Kasumi-1 (cell line): ENCODE measurements around the gene GABBR2.
"Not testable (repeated sequence)": the region's sequence is repeated elsewhere in the genome, so short reads cannot be mapped to it uniquely, and the experiment has no call there.

Experiments used
- DNase-seq, 2 experiments: peaks; one replicate each; lab custom pipeline; 2025; lab: John Stamatoyannopoulos, UW

GABBR2 gene

DNA sequence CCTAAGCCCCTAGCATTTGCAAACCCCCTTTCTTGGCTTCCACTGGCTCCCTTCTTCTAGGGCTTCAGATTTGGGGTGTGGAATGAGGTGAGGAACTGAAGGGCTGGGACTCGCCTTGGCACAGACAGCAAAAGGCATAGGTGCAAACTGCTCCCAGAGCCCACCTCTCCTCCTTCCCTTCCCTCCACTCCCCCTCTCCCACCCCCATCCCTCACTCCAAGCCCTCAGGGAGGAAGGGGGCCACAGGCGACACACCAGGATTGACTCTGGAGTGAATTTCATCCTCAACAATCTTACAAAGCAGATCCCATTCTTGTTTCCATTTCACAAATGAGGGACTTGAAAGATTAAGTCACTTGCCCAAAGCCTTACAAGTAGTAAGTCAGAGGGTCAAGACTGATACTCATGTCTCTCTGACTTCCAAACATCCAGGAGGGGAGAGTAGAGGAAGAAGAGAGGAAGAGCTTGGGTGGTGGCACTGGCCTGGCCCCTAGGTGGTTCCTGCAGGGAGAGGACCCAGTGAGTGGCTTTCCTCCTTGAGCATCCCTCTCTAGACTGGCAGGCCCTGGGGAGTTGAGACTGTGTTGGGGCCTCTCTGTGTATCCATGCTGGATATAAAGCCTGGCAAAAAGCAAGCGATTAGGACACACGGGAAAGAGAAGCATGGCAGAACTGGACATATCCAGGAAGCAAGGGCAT lies 193.1 kb downstream of the GABBR2 start:
- DNase-seq: no peak

DNA sequence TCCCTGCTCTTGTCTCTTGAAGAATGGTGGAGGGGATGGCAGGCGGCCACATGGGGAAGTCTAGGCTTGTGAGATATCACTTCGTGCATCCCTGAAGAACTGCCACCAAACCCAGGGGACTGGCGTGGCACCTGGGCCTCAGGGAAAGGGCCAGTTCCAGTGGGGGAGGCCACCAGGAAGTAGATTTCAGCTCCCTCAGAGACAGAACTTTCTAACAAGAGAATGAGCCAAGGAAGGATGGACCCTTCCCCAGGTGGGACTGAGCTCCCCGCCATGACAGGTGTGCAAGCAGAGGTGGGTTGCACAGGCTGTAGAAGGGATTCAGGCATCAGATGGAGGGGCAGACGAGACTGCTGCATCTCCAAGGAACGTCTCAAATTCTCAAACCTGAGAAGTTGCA lies 193.9 kb downstream of the GABBR2 start:
- DNase-seq: no peak

DNA sequence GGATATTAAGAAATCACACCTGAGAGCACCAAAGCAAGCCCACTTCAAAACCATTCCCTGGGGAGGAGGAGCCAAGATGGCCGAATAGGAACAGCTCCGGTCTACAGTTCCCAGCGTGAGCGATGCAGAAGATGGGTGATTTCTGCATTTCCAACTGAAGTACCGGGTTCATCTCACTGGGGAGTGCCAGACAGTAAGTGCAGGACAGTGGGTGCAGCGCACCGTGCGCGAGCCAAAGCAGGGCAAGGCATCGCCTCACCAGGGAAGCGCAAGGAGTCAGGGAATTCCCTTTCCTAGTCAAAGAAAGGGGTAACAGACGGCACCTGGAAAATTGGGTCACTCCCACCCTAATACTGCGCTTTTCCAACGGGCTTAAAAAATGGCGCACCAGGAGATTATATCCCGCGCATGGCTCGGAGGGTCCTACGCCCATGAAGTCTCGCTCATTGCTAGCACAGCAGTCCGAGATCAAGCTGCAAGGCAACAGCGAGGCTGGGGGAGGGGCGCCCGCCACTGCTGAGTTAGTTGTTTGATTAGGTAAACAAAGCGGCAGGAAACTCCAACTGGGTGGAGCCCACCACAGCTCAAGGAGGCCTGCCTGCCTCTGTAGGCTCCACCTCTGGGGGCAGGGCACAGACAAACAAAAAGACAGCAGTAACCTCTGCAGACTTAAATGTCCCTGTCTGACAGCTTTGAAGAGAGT lies 200.4 kb downstream of the GABBR2 start:
- DNase-seq: not testable (repeated sequence)

DNA sequence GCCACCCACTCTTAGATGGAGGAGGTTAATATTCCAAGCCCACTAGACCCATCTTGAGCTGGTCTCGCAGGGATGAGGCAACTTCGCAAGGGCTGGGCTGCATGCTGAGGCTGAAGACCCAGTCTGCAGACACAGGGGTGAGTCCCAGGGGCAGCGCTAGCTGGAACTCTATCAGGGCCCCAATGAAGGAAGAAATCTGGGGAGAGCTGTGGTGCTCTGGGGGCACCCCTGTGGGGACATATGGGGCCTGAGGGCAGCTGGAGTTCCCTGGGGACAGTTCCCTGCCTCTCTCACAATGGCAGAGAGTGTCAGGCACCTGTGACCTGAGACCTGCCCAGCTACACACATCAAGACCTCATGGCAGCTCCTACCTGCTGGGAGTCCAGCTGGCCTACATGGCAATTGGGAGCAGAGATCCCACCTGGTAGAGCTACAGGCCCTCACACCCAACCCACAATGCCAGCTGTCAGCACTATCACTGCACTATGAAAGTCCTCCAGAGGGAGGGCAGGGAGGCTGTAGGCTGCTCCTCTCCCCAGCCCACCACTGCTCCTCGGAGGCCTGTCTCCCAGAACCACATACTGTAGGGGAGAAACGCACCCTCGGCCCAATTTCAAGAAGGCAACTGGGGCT lies 202.2 kb downstream of the GABBR2 start:
- no peak for DNase-seq

DNA sequence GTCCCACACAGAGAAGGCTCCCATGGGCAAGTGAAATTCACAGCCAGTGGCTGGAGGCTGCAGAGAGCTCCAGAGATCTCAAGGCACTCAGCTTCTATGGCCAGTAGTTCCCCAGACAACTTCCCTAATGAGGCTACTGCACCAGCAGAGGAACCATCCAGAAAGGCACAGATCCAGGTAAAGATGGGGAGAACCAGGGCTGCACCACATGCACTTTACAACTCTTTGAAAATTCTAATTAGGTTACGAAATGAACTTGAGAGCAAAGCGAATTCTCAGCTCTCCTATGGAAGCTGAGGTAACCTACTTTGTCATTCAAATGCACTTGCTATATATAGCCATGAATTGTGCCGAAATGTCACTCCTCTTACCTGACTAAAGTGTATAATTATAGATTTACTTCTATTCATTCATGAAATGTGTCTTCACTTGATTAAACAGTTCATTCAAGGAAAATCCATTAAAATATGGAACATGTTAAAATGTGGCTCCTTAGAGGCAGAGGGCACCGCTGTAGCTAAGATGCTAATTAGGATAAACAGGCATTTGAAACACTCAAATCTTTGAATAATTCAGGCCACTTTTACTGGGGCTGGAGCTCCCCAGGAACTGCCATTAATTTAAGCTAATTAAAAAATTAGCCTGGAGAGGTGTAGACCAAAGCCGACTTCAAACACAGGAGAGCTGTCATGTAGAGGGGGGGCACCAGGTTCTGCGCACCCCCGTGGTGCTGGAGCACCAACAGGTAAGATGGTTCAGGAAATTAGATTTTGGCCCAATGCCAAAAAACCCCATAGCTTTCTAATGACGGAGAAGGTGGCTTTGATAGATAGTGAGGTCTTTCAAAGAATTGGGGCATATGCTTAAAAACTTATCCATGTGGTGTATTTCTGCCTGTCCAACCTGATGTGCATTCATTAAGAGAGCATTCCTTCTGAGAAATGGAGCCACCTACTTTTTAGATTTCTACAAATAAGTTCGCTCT lies 204.1 kb downstream of the GABBR2 start:
- no peak for DNase-seq

DNA sequence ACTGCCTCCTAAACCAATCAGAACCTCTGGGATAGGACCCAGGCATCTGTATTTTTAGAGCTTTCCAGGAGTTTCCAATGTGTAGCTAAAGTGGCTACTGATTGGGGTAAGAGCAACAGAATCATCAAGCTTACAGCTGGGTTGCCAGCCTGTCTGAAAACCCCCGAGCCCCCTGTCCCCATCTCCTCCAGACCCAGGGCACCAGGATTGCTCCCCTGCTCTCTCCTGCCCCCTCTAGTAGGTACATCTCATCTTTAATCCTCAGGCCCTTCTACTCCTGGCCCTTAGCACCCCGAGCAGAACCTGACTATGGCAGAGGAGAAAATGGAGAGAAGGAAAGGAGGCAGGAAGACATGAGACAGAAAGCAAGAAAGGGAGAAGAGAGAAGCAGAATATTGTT lies 204.9 kb downstream of the GABBR2 start:
- DNase-seq: no peak

DNA sequence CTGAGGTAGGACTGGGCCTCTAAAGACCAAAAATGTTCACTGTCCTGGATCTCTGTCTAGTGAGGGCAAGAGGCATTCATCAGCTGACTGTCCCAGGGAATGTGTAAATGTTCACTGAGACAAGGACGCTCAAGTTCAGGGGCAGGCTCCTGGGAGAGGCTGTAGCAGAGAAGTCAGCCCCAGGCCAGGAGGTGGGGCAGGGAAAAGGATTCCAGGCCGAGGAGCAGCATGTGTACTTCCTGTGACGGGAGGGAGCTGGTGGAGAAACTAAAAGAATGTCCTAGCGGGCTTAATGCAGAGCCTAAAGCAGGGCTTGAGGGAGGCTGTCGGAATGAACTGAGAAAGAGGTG lies 205.8 kb downstream of the GABBR2 start:
- DNase-seq: no peak

DNA sequence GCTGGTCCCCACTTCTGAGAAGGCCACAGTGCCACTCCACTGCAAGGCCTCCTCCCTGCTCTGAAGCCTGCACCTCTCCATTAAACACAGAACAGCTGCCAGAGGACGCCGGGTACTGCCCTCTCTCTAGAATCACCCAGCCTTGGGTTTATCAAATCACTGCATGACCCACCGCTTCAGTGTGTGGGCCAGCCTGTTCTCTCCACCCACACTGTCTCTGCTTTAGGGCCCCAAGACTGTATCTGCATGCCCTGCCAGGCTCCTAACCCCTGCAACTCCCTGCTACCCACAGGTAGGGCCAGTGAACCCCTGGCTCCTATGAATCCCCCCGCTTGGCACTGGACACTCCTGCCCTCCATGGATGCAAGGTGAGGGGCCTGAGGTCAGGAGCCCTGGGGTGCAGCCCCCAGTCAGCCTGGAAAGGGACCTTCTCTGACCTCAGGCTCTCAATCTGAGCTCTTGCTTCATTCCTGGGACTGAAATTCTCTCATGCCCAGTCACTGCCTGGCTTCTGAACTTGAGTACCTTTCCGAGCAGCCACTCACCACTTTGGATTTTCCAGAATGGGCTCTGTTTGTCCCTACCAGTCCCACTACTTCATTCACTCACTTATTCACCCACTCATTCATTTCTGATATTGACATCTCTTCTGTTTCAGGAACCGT lies 206.3 kb downstream of the GABBR2 start:
- DNase-seq: no peak

DNA sequence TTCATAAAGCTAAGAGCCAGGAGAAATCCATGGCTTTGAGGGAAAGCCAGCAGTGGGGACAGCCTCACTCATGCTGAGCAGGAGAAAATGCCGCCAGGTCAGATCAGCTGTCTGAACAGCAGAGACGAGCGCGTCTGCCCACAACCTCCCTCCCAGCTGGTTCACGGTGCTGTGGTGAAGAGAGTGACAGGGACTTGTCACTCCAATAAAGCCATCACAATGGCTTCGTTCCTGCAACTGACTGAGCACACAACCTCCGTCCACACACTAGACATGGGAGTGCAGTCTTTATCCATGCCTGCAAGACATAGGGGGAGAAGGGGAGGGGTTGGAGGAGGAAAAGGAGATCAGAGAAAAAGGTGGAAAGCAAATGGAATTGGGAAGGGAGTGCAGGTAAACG lies 206.9 kb downstream of the GABBR2 start:
- no peak for DNase-seq

DNA sequence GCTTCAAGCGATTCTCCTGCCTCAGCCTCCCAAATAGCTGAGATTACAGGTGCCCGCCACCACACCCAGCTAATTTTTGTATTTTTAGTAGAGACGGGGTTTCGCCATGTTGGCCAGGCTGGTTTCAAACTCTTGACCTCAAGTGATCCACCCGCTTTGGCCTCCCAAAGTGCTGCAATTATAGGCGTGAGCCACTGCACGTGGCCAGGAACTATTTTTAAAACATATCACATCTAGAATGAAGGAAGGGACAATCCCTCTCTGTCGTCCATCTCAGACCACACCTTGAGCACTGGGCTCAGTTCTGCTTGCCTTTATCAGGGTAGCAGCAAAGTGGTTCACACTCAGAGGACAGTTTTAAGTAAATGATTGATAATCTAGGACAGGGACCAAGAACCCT lies 207.5 kb downstream of the GABBR2 start:
- not testable (repeated sequence) for DNase-seq

DNA sequence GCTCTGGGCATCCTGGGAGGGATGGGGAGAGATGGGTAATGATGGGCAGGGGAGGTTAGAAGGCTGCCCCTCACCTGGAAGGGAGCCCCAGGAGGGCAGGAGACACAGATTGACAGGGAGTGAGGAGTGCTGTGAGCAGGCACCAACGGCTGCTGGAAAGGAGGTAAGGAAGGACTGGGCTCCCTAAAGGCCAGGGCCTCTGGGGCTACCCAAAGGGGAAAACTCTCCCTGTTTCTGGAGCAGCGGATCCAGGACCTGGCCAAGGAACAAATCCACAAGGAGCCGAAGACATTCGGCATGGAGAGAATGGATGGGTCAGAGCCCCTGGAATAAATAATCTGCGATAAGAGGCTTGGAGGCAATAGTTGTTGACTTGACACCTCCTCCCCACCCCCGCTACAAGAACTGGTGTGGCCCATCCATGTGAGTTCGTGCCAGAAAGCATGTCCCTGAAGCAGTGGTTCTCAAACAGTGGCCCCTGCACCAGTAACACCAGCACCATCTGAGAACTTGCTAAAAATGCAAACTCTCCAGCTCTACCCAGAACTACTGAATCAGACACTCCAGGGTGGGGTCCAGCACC lies 208.3 kb downstream of the GABBR2 start:
- no peak for DNase-seq

DNA sequence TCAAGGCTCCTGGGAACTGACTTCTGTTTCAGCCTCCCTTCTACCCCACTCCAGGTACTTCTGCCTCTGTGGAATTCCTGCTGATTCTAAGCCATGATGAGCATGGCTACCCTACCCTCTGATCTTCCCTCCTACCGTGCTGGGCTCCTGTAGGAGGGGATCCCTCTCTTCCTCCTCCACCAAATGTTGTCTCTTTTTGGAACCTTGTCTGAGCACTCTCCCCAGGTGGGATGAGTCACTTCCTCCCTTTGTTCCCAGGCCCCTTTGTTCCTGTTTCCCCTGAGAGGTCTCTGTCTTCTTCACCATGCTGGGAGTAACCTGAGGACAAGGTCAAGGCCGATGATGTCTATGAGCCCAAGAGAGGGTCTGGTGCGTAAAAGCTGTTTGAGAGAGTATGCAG lies 213.2 kb downstream of the GABBR2 start:
- DNase-seq: no peak

DNA sequence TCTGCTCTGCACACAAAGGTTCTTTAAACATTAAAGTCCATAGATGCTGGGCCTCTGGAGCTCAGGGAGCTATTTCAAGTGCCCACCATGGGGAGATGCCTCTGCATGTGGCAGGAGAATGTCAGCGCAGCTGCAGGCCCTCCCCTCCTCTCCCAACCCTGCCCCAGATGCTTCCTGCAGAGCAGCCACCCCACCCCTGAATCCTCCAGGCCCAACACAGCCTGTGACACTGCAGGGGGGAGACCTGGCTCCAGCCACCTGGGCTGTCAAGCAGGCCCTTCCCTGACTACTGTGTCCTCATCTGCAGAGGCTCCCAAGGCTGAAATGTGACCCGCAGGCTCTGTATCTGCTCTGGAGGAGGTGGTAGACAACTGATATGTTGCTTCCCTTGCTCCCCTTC lies 213.9 kb downstream of the GABBR2 start:
- DNase-seq: no peak

DNA sequence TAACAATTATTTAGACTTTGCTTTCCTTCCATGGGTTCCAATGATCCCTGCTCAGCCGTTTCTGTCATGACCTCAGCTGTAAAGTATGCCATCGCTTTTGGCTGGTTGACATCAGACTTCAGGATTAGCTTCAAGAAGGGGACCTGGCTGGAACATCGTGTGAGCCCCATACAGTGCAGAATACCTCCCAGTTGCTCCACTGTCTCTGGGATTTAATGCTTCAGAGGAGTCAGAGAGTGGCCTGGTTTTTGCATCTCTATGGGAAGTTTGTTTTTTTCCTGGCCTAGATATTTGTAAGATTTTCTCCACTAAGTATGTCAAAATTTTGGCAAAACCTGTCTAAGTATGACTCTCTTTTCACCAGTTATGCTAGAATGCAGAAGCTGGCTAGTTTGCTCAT lies 216.9 kb downstream of the GABBR2 start:
- no peak for DNase-seq

DNA sequence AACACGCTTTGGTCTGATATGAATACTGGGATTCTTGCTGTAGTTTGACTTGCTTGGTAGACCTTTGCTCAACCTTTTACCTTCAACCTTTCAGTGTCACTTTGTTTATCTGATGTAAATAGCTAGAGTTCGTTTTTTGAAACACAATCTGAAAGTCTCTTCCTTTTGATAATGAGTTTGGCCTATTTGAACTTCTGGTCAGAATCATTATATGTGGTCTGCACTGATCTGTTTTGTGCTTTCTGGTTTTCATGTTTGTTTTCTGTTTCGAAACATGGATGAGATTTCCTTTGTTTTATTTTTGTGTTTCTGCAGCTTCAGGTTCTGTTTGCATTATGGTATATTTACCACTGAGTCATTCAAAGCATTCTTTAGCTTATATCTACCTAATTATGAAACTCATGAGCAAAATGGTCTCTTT lies 217.5 kb downstream of the GABBR2 start:
- no peak for DNase-seq

DNA sequence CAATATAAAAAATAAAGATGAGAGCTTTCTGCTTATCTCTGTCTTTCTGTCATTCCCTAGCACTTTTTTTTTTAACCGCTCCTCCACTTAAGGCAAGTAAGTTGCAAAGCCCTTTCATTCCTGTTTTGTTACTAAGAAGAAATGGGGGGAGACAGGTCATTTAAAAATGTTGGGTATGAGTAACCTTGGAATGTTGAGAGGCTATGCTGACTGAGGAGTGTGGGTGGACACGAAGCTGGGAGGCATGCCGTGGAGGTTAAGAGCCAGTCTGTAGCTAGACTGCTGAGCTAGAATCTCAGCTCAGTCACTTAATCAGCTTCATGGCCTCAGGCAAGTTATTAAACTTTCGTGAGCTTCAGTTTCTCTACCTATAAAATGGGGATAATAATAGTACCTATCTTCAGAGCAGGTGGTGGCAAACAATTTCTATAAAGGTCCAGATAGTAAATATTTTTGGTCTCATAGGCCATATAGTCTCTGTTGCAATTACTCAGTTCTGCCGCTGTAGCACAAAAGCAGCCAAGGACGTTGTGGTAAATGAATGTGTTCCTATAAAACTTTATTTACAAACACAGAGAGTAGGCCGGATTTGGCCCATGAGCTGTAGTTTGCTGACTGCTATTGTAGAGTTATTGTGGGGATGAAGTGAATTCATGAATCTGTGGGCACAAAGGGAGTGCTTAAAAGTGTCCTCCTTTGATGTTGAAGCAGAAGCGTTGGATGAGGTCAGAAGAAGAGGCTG lies 220.0 kb downstream of the GABBR2 start:
- DNase-seq: no peak

DNA sequence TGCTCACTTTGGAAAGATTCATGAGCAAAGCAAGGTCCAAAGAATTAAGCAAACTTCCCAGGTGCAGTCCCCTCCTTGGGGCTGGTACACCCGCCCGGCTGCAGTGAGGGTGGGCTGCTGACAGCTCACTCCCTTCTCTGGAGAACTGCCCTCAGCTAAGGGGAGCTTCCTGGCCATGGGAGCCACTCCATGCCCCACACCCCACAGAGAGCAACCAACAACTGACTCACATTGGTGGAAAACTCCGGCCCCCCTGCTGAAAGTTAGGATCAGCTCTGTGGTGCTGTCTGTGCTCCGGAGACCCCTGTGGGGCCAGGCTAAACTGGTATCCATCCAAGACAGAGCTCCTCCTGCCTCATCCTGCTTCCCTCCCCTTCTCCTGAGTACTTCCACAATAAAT lies 223.0 kb downstream of the GABBR2 start:
- no peak for DNase-seq

DNA sequence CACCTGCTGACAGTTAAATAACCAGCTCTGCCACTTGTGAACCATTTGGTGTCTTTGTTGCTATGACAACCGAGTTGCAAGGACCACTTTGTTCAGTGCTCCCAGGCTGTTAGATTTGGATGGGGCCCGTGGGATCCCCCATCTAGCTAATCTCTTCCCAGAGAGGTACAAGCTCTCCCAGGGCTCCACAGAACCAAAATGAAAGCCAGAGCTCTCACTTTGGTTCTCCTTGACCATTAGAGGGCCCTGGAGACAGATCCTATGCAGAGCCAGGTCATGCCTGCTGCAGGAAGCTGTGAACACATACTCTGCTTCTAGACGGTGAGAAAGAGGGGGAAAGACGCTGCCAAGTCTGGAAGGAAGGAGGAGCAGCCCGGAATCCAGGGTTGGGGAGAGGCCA lies 224.6 kb downstream of the GABBR2 start:
- DNase-seq: no peak

DNA sequence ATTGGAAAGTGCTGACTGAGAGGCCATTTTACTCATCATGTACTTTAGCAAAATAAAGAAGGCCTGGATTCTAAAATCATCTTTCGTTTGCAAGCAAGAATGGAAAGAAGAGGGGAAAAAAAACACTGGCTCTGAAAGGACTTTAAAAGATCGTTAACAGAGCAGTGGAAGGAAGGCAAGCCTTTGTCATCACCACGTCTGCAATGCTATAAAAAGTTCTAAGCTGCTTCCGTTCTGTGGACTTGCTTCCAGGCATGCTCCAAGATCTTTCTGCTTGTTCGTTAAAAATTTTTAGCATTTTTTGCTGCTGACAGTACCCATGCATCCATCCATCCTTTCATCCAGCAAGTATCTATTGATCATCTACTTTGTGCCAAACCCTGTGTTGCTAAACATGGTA lies 226.5 kb downstream of the GABBR2 start:
- DNase-seq: no peak

DNA sequence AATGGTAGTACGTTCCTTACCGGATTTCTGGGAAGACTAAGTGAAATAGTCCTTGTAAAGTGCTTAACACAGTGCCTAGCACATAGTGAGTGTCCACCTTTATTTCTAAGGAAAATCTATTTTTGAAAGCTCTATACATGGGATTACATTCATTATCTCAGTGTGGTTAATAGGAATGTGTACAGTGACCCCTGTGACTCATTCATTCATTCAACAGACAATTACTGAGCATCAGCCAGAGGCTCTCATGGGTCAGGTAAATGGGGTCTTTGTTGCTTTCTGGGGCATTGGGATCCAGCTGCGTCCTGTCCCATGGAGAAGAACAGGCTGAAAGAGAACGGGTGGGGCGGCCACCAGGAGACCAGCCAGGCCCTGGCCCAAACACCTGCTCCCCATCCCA lies 227.1 kb downstream of the GABBR2 start:
- DNase-seq: no peak
